Breast epithelium (tissue), 4 donors: Measurements from ENCODE around the gene TCTN1. TPM values are rescaled to one million over a fixed set of nuclear protein-coding genes. Genes with fewer than 3 reads are reported as not detected.

Experiments
- DNase-seq, 2 donors: peaks; one replicate each; pipeline ENCODE4 v3.0.0-alpha.2; 2019; ENCODE audit warnings: low spot score in 2 of 2
- H3K27ac ChIP-seq, 2 donors: fragments of 200-600 bp; sonication (generic) in 1 of 2; one replicate each; pipeline ENCODE4 v1.5.1; 2016 to 2019; ENCODE audit warnings: mild to moderate bottlenecking in 1 of 2
- H3K27me3 ChIP-seq, 2 donors: fragments of 200-600 bp; sonication (generic) in 1 of 2; one replicate each; pipeline versions ENCODE4 v1.5.1 to v1.6.0; 2017 to 2019; ENCODE audit warnings: control low read depth in 1 of 2, mild to moderate bottlenecking in 1 of 2
- H3K36me3 ChIP-seq: fragments of 200-600 bp; one replicate; pipeline ENCODE4 v1.5.1; 2019
- H3K4me1 ChIP-seq, 2 donors: fragments of 200-600 bp; sonication (generic); one replicate each; pipeline ENCODE4 v1.5.1; 2016 to 2019; ENCODE audit warnings: control low read depth in 1 of 2
- H3K4me3 ChIP-seq, 3 donors: fragments of 200-600 bp; sonication (generic); 1 replicate in 2 of 3; 2 replicates in 1 of 3; pipeline ENCODE4 v1.5.1; 2016 to 2019; ENCODE audit warnings: mild to moderate bottlenecking in 3 of 3, moderate library complexity in 2 of 3
- H3K9me3 ChIP-seq, 2 donors: fragments of 200-600 bp; sonication (generic) in 1 of 2; one replicate each; pipeline ENCODE4 v1.5.1; 2016 to 2019; ENCODE audit warnings: control low read depth in 1 of 2
- POLR2A ChIP-seq: fragments of 450-650 bp; IDR thresholded peaks from one replicate; pipeline ENCODE4 v1.6.1; 2016; ENCODE audit warnings: antibody characterized with exemption, mild to moderate bottlenecking, moderate library complexity
- POLR2AphosphoS5 ChIP-seq, 3 donors: sonication (generic); formaldehyde crosslinking; IDR thresholded peaks; one replicate each; pipeline ENCODE4 v1.6.1; 2017; ENCODE audit warnings: antibody characterized with exemption in 3 of 3
- intact Hi-C: fragments of 100-400 bp; cut with DNase I; formaldehyde crosslinking; loops from one replicate; pipeline ENCODE4 v1.15.1; 2023; ENCODE audit warnings: low total_unique reads
- total RNA-seq, 3 donors: library from RNA; depleted of rRNA; stranded (reverse); fragments of >200 nt; gene quantifications; one replicate each; pipeline ENCODE4 v1.1.0, GENCODE V29; 2016
- TF ChIP-seq, protein P1 (sequence below), 3 donors: fragments of 450-650 bp; IDR thresholded peaks; one replicate each; pipeline ENCODE4 v1.5.1; 2016 to 2017; ENCODE audit warnings: antibody characterized with exemption in 3 of 3, mild to moderate bottlenecking in 3 of 3, moderate library complexity in 3 of 3

TCTN1 gene
- total RNA-seq, 3 donors from 2014 or later: 43.0 to 76.0 (median 56.3) TPM

- no peaks in the 10 kb centered on the region for H3K4me1 ChIP-seq
- no peak for DNase-seq
- TF ChIP-seq, protein P1, sequence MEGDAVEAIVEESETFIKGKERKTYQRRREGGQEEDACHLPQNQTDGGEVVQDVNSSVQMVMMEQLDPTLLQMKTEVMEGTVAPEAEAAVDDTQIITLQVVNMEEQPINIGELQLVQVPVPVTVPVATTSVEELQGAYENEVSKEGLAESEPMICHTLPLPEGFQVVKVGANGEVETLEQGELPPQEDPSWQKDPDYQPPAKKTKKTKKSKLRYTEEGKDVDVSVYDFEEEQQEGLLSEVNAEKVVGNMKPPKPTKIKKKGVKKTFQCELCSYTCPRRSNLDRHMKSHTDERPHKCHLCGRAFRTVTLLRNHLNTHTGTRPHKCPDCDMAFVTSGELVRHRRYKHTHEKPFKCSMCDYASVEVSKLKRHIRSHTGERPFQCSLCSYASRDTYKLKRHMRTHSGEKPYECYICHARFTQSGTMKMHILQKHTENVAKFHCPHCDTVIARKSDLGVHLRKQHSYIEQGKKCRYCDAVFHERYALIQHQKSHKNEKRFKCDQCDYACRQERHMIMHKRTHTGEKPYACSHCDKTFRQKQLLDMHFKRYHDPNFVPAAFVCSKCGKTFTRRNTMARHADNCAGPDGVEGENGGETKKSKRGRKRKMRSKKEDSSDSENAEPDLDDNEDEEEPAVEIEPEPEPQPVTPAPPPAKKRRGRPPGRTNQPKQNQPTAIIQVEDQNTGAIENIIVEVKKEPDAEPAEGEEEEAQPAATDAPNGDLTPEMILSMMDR (IDR thresholded peaks at IDR 0.05): no peak
- no peak for TF ChIP-seq POLR2AphosphoS5 (IDR thresholded peaks at IDR 0.05)
- no peak for TF ChIP-seq POLR2A
- H3K27ac ChIP-seq: no peak overlapping the region
- peaks cover 0 to 8% of the 10 kb centered on the region in 2 donors for H3K9me3 ChIP-seq
- H3K36me3 ChIP-seq: no peaks in the 10 kb centered on the region
- H3K4me3 ChIP-seq: no peak overlapping the region
- H3K27me3 ChIP-seq: no peaks in the 10 kb centered on the region
- intact Hi-C loops: no loop called here
Observed at GRCh38 chr12:110676171-110676570, 62.2 kb downstream of the TCTN1 start.

GRCh38 chr12:110677206-110677911 is 63.4 kb downstream of the TCTN1 start:
- no peak for DNase-seq
- no peaks in the 10 kb centered on the region for H3K4me1 ChIP-seq
- intact Hi-C loops: no loop called here
- no peak overlapping the region for H3K4me3 ChIP-seq
- H3K27ac ChIP-seq: no peak overlapping the region
- peaks cover 0 to 8% of the 10 kb centered on the region in 2 donors for H3K9me3 ChIP-seq
- TF ChIP-seq POLR2A (no peak), POLR2AphosphoS5 (IDR thresholded peaks at IDR 0.05) (no peak)
- TF ChIP-seq, protein P1 (IDR thresholded peaks at IDR 0.05): no peak
- H3K36me3 ChIP-seq: no peaks in the 10 kb centered on the region
- H3K27me3 ChIP-seq: no peaks in the 10 kb centered on the region

DNA sequence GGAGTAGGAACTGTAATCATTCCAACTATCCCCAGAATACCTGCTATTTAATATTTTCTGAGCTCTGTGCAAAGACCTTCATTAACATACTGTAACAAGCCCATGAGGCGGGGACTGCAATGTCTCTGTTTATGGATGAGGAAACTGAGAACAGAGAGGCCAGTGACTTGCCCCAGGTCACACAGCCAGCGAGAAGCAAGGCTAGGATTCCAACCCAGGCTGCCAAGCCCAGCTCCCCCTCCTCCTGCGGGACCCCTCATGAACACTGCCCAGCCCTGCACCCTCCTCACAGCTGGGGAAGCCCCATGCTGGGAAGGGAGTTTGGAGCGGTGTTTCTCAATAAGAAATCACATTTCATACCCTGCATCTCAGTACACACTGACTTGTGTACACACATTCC is 64.1 kb downstream of the TCTN1 start:
- no peak for TF ChIP-seq POLR2AphosphoS5 (IDR thresholded peaks at IDR 0.05)
- TF ChIP-seq POLR2A: no peak
- TF ChIP-seq, protein P1 (IDR thresholded peaks at IDR 0.05): no peak
- H3K9me3 ChIP-seq: peaks cover 0 to 8% of the 10 kb centered on the region in 2 donors
- H3K36me3 ChIP-seq: no peaks in the 10 kb centered on the region
- DNase-seq: no peak
- intact Hi-C loops: no loop called here
- H3K27ac ChIP-seq: no peak overlapping the region
- no peaks in the 10 kb centered on the region for H3K4me1 ChIP-seq
- no peak overlapping the region for H3K4me3 ChIP-seq
- H3K27me3 ChIP-seq: no peaks in the 10 kb centered on the region

- Histone ChIP-seq H3K27me3 (no peaks in the 10 kb centered on the region), H3K9me3 (peaks cover 0 to 8% of the 10 kb centered on the region in 2 donors), H3K36me3 (no peaks in the 10 kb centered on the region), H3K4me1 (no peaks in the 10 kb centered on the region), H3K27ac (no peak overlapping the region), H3K4me3 (no peak overlapping the region)
- no peak for DNase-seq
- intact Hi-C loops: no loop called here
- no peak for TF ChIP-seq POLR2AphosphoS5 (IDR thresholded peaks at IDR 0.05)
- TF ChIP-seq, protein P1 (IDR thresholded peaks at IDR 0.05): no peak
- no peak for TF ChIP-seq POLR2A
Observed at GRCh38 chr12:110679201-110679600, 65.3 kb downstream of the TCTN1 start.

- intact Hi-C loops: no loop called here
- no peak overlapping the region for H3K27ac ChIP-seq
- H3K4me1 ChIP-seq: no peaks in the 10 kb centered on the region
- TF ChIP-seq POLR2AphosphoS5 (IDR thresholded peaks at IDR 0.05) (no peak), POLR2A (no peak)
- TF ChIP-seq, protein P1 (IDR thresholded peaks at IDR 0.05): no peak
- DNase-seq: no peak
- peaks cover 0 to 8% of the 10 kb centered on the region in 2 donors for H3K9me3 ChIP-seq
- no peaks in the 10 kb centered on the region for H3K36me3 ChIP-seq
- H3K27me3 ChIP-seq: no peaks in the 10 kb centered on the region
- no peak overlapping the region for H3K4me3 ChIP-seq
Observed at GRCh38 chr12:110680032-110680431, 66.1 kb downstream of the TCTN1 start.
